K562 (cell line): ENCODE measurements around the gene ERBB4.

Experiments
- GATA2 ChIP-seq: sonication (generic); formaldehyde crosslinking; IDR thresholded peaks from 2 replicates; pipeline ENCODE4 v1.4.0; 2020; ENCODE audit warnings: mild to moderate bottlenecking, missing genetic modification reagents
- HMG20B ChIP-seq: fragments of 250-450 bp; sonication (Bioruptor Pico); IDR thresholded peaks from 2 replicates; pipeline ENCODE4 v1.5.0; 2021; ENCODE audit warnings: mild to moderate bottlenecking
- MAFF ChIP-seq: IDR thresholded peaks from 2 replicates; pipeline ENCODE4 v1.6.1; 2012; ENCODE audit warnings: low read length, improper control_type of control experiment
- MAFK ChIP-seq: IDR thresholded peaks from 2 replicates; pipeline ENCODE4 v1.6.1; 2011; ENCODE audit warnings: low read length, improper control_type of control experiment
- MTA3 ChIP-seq: fragments of 450-650 bp; formaldehyde crosslinking; IDR thresholded peaks from 2 replicates; pipeline ENCODE4 v1.6.1; 2017; ENCODE audit warnings: mild to moderate bottlenecking, borderline replicate concordance
- NFYB ChIP-seq: IDR thresholded peaks from 2 replicates; pipeline ENCODE4 v1.6.1; 2011; ENCODE audit warnings: mild to moderate bottlenecking, moderate library complexity; ENCODE audit not compliant: insufficient read length; ENCODE audit errors: extremely low read depth
- PATZ1 ChIP-seq: fragments of 250-450 bp; sonication (Bioruptor Pico); IDR thresholded peaks from 2 replicates; pipeline ENCODE4 v1.5.0; 2020; ENCODE audit warnings: mild to moderate bottlenecking, borderline replicate concordance
- PCBP2 ChIP-seq: fragments of 200-400 bp; formaldehyde crosslinking; IDR thresholded peaks from 2 replicates; pipeline ENCODE4 v1.6.1; 2018; ENCODE audit warnings: low read length, low read depth, mild to moderate bottlenecking, moderate library complexity; ENCODE audit not compliant: poor library complexity, severe bottlenecking
- SIN3A ChIP-seq, 2 experiments: fragments of 150-350 bp in 1 of 2; IDR thresholded peaks; 2 replicates each; pipeline ENCODE4 v1.6.1; 2011 to 2016; ENCODE audit warnings: borderline replicate concordance in 2 of 2, low read depth in 2 of 2, low read length in 2 of 2, mild to moderate bottlenecking in 2 of 2, moderate library complexity in 2 of 2; ENCODE audit not compliant: control insufficient read depth in 1 of 2
- ZNF197 ChIP-seq: fragments of 200-800 bp; sonication (Bioruptor generic); IDR thresholded peaks from 2 replicates; pipeline ENCODE4 v1.6.1; 2016; ENCODE audit warnings: low read depth, missing genetic modification characterization, missing compliant biosample characterization
- ZNF23 ChIP-seq: fragments of 250-450 bp; sonication (Bioruptor Pico); IDR thresholded peaks from 2 replicates; pipeline ENCODE4 v1.4.0; 2020; ENCODE audit warnings: mild to moderate bottlenecking

DNA sequence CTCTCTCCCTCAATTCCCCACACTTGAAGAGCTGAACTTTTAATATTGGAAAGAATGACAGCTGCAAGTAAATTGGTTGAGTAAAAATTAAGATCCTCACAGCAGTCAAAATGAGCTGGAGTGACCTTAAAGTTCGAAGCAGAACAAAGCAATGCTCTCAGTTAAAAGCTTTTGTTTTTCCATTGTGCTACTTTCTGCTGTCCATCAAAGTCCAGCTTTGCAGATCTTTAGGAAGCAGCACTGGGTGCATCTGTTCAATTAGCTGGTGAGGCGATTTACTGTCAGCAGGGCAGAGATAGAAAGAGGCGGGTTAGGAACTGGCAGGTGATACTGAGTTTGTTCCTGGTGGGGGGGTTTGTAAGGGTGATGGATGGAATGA, 1147.4 kb downstream of the ERBB4 start:
- TF ChIP-seq MAFF, result no peak
- TF ChIP-seq SIN3A (IDR thresholded peaks at IDR 0.05; ENCODE audit: borderline replicate concordance in 2 of 2, control insufficient read depth in 1 of 2, low read depth in 2 of 2, low read length in 2 of 2), result no peak
- no peak for TF ChIP-seq MAFK
- no peak for TF ChIP-seq ZNF23 (CRISPR knock-in tag)
- no peak for TF ChIP-seq PATZ1 (CRISPR knock-in tag)
- TF ChIP-seq ZNF197, result no peak
- TF ChIP-seq MTA3, result no peak
- no peak for TF ChIP-seq NFYB
- TF ChIP-seq GATA2 (CRISPR knock-in tag), result no peak
- no peak for TF ChIP-seq PCBP2
- no peak for TF ChIP-seq HMG20B
